Keratinocyte (primary cell): ENCODE measurements around the gene CHMP3. TPM values are rescaled to one million over a fixed set of nuclear protein-coding genes. Genes with fewer than 3 reads are reported as not detected.

ENCODE experiments used
- DNase-seq: peaks from one replicate; pipeline ENCODE4 v3.0.0-alpha.2; 2011; ENCODE audit warnings: low read depth, missing footprints, low spot score
- FAIRE-seq: peaks from 2 replicates; lab custom pipeline; 2011; peaks lifted over from hg19 to GRCh38; lab: Jason Lieb, UNC
- H2AFZ ChIP-seq: 2 replicates; pipeline ENCODE4 v1.6.0; 2012; ENCODE audit warnings: low read length, control low read depth, inconsistent platforms; ENCODE audit not compliant: control insufficient read depth
- H3K27ac ChIP-seq: 2 replicates; pipeline ENCODE4 v1.5.1; 2011; ENCODE audit warnings: low read length; ENCODE audit not compliant: control insufficient read depth, insufficient read depth
- H3K27me3 ChIP-seq: 3 replicates; pipeline ENCODE4 v1.6.0; 2011; ENCODE audit warnings: low read length; ENCODE audit not compliant: control insufficient read depth, insufficient read depth; ENCODE audit errors: extremely low read depth
- H3K36me3 ChIP-seq, 2 experiments: 2 replicates in 1 of 2; 3 replicates in 1 of 2; pipeline ENCODE4 v1.5.1; 2011; ENCODE audit warnings: low read length in 2 of 2, mild to moderate bottlenecking in 1 of 2; ENCODE audit not compliant: control insufficient read depth in 2 of 2, insufficient read depth in 2 of 2; ENCODE audit errors: extremely low read depth in 1 of 2
- H3K4me1 ChIP-seq: 3 replicates; pipeline ENCODE4 v1.5.1; 2011; ENCODE audit warnings: low read length; ENCODE audit not compliant: control insufficient read depth, insufficient read depth; ENCODE audit errors: extremely low read depth
- H3K4me2 ChIP-seq: 3 replicates; pipeline ENCODE4 v1.6.0; 2011; ENCODE audit warnings: low read depth, low read length; ENCODE audit not compliant: control insufficient read depth, insufficient read depth; ENCODE audit errors: extremely low read depth
- H3K4me3 ChIP-seq, 3 experiments: fragments of 200-600 bp in 1 of 3; sonication (generic) in 1 of 3; 2 replicates in 2 of 3; 3 replicates in 1 of 3; pipeline ENCODE4 v1.5.1; 2011 to 2016; ENCODE audit warnings: low read length in 3 of 3, mild to moderate bottlenecking in 3 of 3, control low read depth in 2 of 3, inconsistent platforms in 1 of 3, low read depth in 1 of 3, mixed read lengths in 1 of 3, mixed run types in 1 of 3, moderate library complexity in 1 of 3; ENCODE audit not compliant: control insufficient read depth in 2 of 3, insufficient read depth in 2 of 3; ENCODE audit errors: extremely low read depth in 1 of 3
- H3K79me2 ChIP-seq: 2 replicates; pipeline ENCODE4 v1.6.0; 2012; ENCODE audit warnings: low read length; ENCODE audit not compliant: control insufficient read depth, insufficient read depth
- H3K9ac ChIP-seq: 3 replicates; pipeline ENCODE4 v1.6.0; 2011; ENCODE audit warnings: low read length; ENCODE audit not compliant: control insufficient read depth, insufficient read depth; ENCODE audit errors: extremely low read depth
- H3K9me1 ChIP-seq: 3 replicates; pipeline ENCODE4 v1.6.0; 2011; ENCODE audit warnings: low read length; ENCODE audit not compliant: control insufficient read depth, insufficient read depth; ENCODE audit errors: extremely low read depth
- H3K9me3 ChIP-seq: 2 replicates; pipeline ENCODE4 v1.5.1; 2012; ENCODE audit warnings: low read depth, low read length; ENCODE audit not compliant: control insufficient read depth
- H4K20me1 ChIP-seq: 3 replicates; pipeline ENCODE4 v1.6.0; 2011; ENCODE audit warnings: low read length; ENCODE audit not compliant: control insufficient read depth, insufficient read depth; ENCODE audit errors: extremely low read depth
- CTCF ChIP-seq, 3 experiments: IDR thresholded peaks in 1 of 3; conservative IDR thresholded peaks in 1 of 3; optimal IDR thresholded peaks in 1 of 3; 2 replicates in 2 of 3; 3 replicates in 1 of 3; pipeline versions ENCODE3 to v1.5.1; 2011; ENCODE audit warnings: low read length in 3 of 3, mild to moderate bottlenecking in 3 of 3, moderate library complexity in 2 of 3, control low read depth in 1 of 3, inconsistent platforms in 1 of 3; ENCODE audit not compliant: insufficient read depth in 2 of 3; ENCODE audit errors: extremely low read depth in 1 of 3
- EZH2 ChIP-seq: IDR thresholded peaks from one replicate; pipeline ENCODE4 v1.6.1; 2012; ENCODE audit warnings: inconsistent platforms, mild to moderate bottlenecking, low read length, moderate library complexity
- dilution Hi-C: fragments of 300-500 bp; cut with MboI; formaldehyde crosslinking; loops from one replicate; pipeline ENCODE4 v1.7.0; 2020; ENCODE audit warnings: low sequenced_read_pairs; ENCODE audit not compliant: extremely low pct_ligation_motif_present
- polyA plus RNA-seq, 5 experiments: library from polyadenylated mRNA; depleted of rRNA in 3 of 5; stranded (reverse) in 3 of 5; stranded (forward) in 1 of 5; unstranded in 1 of 5; fragments of >200 nt; gene quantifications; 1 replicate in 1 of 5; 2 replicates in 3 of 5; 3 replicates in 1 of 5; pipeline versions ENCODE4 v1.2.1 to v1.2.3, GENCODE V29; 2011 to 2012; ENCODE audit warnings: missing spikeins in 2 of 5, low read depth in 1 of 5, low replicate concordance in 1 of 5

The CHMP3 gene
- polyA plus RNA-seq, 1 donor (not counting 4 experiments of a cell fraction or from before 2014, with no cell fraction given): 162 TPM

GRCh38 chr2:86476918-86477317, 86.3 kb downstream of the CHMP3 start:
- Histone ChIP-seq H3K36me3 (peaks cover 17 to 24% of the 10 kb centered on the region in 2 experiments), H3K4me2 (no peak overlapping the region), H3K79me2 (no peaks in the 10 kb centered on the region), H3K27ac (no peak overlapping the region), H2AFZ (no peak overlapping the region), H4K20me1 (no peaks in the 10 kb centered on the region), H3K9me3 (no peaks in the 10 kb centered on the region), H3K4me3 (no peak overlapping the region), H3K9ac (no peak overlapping the region), H3K9me1 (no peaks in the 10 kb centered on the region), H3K4me1 (peaks cover 2% of the 10 kb centered on the region), H3K27me3 (no peaks in the 10 kb centered on the region)
- FAIRE-seq: no peak
- TF ChIP-seq CTCF (optimal IDR thresholded peaks at IDR 0.05 in 1 of 3, IDR thresholded peaks at IDR 0.05 in 1 of 3, conservative IDR thresholded peaks at IDR 0.05 in 1 of 3; ENCODE audit: extremely low read depth in 1 of 3, insufficient read depth in 2 of 3, low read length in 3 of 3): no peak
- no peak for TF ChIP-seq EZH2
- no peak for DNase-seq
- dilution Hi-C loops: no loop called here

DNA sequence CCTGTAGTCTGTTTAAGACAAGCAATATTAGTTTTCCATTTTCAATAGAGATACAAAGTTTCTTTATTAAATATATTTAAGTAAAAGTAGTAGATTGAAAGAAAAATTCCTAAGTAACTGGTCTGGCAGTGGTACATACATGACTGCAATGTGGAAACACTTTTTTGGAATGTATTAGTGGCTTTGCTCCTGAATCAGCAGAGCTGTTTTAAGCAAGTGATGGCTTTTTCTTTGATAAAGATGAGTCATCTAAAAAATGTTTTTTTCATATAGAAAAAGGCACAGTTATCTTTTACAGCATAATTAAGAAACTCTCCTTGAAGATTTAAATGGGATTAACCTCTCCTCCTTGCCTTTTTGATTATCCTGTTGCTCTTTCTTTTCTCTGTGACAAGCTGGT, 87.2 kb downstream of the CHMP3 start:
- no peak overlapping the region for H2AFZ ChIP-seq
- H3K9me3 ChIP-seq: no peaks in the 10 kb centered on the region
- H3K4me1 ChIP-seq: no peaks in the 10 kb centered on the region
- DNase-seq (no peak), FAIRE-seq (no peak)
- dilution Hi-C loops: no loop called here
- H3K4me3 ChIP-seq: no peak overlapping the region
- H3K4me2 ChIP-seq: no peak overlapping the region
- no peaks in the 10 kb centered on the region for H3K27me3 ChIP-seq
- TF ChIP-seq CTCF (optimal IDR thresholded peaks at IDR 0.05 in 1 of 3, IDR thresholded peaks at IDR 0.05 in 1 of 3, conservative IDR thresholded peaks at IDR 0.05 in 1 of 3; ENCODE audit: extremely low read depth in 1 of 3, insufficient read depth in 2 of 3, low read length in 3 of 3): no peak
- no peak for TF ChIP-seq EZH2
- peaks cover 17 to 24% of the 10 kb centered on the region in 2 experiments for H3K36me3 ChIP-seq
- H3K9ac ChIP-seq: no peak overlapping the region
- H3K27ac ChIP-seq: no peak overlapping the region
- no peaks in the 10 kb centered on the region for H4K20me1 ChIP-seq
- H3K79me2 ChIP-seq: no peaks in the 10 kb centered on the region
- no peaks in the 10 kb centered on the region for H3K9me1 ChIP-seq
